CD4-positive, alpha-beta memory T cell (primary cell): ENCODE results near the gene MACROD2. TPM values are rescaled to one million over a fixed set of nuclear protein-coding genes. Genes with fewer than 3 reads are reported as not detected.

Experiments
- CTCF ChIA-PET: fragments of 350-600 bp; sonication (Branson Sonifier 250); formaldehyde crosslinking; loops from one replicate; lab custom pipeline; 2021; ENCODE audit warnings: inconsistent platforms; ENCODE audit not compliant: partially characterized antibody; lab: Charles Lee
- POLR2A ChIA-PET: fragments of 350-600 bp; sonication (Branson Sonifier 250); formaldehyde crosslinking; loops from one replicate; lab custom pipeline; 2021; ENCODE audit not compliant: partially characterized antibody; lab: Charles Lee
- DNase-seq, 5 donors: peaks; one replicate each; pipeline versions ENCODE4 v3.0.0 to v3.0.0-alpha.2; 2020 to 2022; ENCODE audit warnings: mixed read lengths in 1 of 5
- H3K27ac ChIP-seq: one replicate; pipeline ENCODE4 v1.7.0; 2013; ENCODE audit warnings: low read depth, low read length
- H3K27me3 ChIP-seq: 2 replicates; pipeline ENCODE4 v1.7.0; 2013; ENCODE audit warnings: mild to moderate bottlenecking, low read length, moderate library complexity; ENCODE audit not compliant: insufficient read depth
- H3K36me3 ChIP-seq: 2 replicates; pipeline ENCODE4 v1.7.0; 2013; ENCODE audit warnings: mild to moderate bottlenecking, low read length, moderate library complexity; ENCODE audit not compliant: insufficient read depth
- H3K4me1 ChIP-seq: 2 replicates; pipeline ENCODE4 v1.7.0; 2013; ENCODE audit warnings: mild to moderate bottlenecking, low read length, moderate library complexity; ENCODE audit not compliant: insufficient read depth
- H3K4me3 ChIP-seq, 2 donors: one replicate each; pipeline ENCODE4 v1.7.0; 2013; ENCODE audit warnings: low read length in 2 of 2, mild to moderate bottlenecking in 1 of 2
- H3K9me3 ChIP-seq, 2 donors: one replicate each; pipeline ENCODE4 v1.7.0; 2013; ENCODE audit warnings: low read length in 2 of 2, control low read depth in 1 of 2; ENCODE audit not compliant: control insufficient read depth in 1 of 2
- H3K27ac Mint-ChIP-seq, 7 donors: one replicate each; pipeline ENCODE4 v1.8.0; 2020 to 2021; ENCODE audit warnings: mixed read lengths in 7 of 7, mild to moderate bottlenecking in 6 of 7, inconsistent platforms in 3 of 7, moderate library complexity in 3 of 7
- H3K27me3 Mint-ChIP-seq, 2 donors: one replicate each; pipeline ENCODE4 v1.8.0; 2020 to 2021; ENCODE audit warnings: mixed read lengths in 2 of 2
- H3K36me3 Mint-ChIP-seq, 2 donors: one replicate each; pipeline ENCODE4 v1.8.0; 2020 to 2021; ENCODE audit warnings: mixed read lengths in 2 of 2, inconsistent platforms in 1 of 2, mild to moderate bottlenecking in 1 of 2
- H3K4me1 Mint-ChIP-seq, 4 donors: one replicate each; pipeline ENCODE4 v1.8.0; 2020 to 2021; ENCODE audit warnings: mixed read lengths in 4 of 4, mild to moderate bottlenecking in 1 of 4
- H3K4me3 Mint-ChIP-seq, 8 donors: one replicate each; pipeline ENCODE4 v1.8.0; 2020 to 2021; ENCODE audit warnings: mixed read lengths in 8 of 8, mild to moderate bottlenecking in 7 of 8, moderate library complexity in 6 of 8, inconsistent platforms in 3 of 8
- H3K9me3 Mint-ChIP-seq, 8 donors: one replicate each; pipeline ENCODE4 v1.8.0; 2020 to 2021; ENCODE audit warnings: mixed read lengths in 8 of 8, mild to moderate bottlenecking in 5 of 8, inconsistent platforms in 3 of 8, moderate library complexity in 1 of 8
- intact Hi-C: fragments of 100-400 bp; cut with micrococcal nuclease; formaldehyde crosslinking; loops from one replicate; pipeline ENCODE4 v1.15.1; 2023
- polyA plus RNA-seq, 2 donors: library from polyadenylated mRNA; unstranded; fragments of 300-500 nt; fragmentation: Illumina TruSeq; gene quantifications; one replicate each; pipeline ENCODE4 v1.2.3, GENCODE V29; 2021
- total RNA-seq, 2 experiments: library from RNA; stranded (reverse); gene quantifications; one replicate each; pipeline ENCODE4 v1.2.3, GENCODE V29; 2021

MACROD2 gene
- total and polyA plus RNA-seq, 4 experiments from 2014 or later: not detected

DNA sequence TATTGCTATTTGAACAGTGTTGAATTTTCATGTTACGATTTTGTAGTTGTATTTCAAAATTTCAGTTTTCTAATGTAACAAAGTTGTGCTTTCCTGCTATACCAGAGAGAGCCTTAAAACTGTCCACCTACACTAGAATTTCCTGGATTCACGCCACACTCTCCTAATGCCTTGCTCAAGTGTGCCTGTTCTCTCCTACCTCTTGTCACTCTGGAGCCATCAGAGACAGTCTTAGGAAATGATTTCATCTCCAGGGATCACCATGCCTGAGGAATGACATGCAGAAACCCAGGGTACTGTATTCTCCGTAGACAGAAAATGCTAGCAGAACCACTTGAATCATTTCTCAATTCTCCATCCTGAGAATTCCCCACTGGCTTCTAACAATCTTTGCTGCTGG, 1910.3 kb downstream of the MACROD2 start:
- POLR2A ChIA-PET: no interaction called here
- Mint-ChIP-seq H3K36me3 (no peaks in the 10 kb centered on the region), H3K4me1 (no peaks in the 10 kb centered on the region), H3K27me3 (peaks cover 0 to 1% of the 10 kb centered on the region in 2 donors), H3K27ac (no peak overlapping the region), H3K4me3 (no peak overlapping the region), H3K9me3 (peaks cover 2 to 19% (median 9%) of the 10 kb centered on the region in 8 donors)
- CTCF ChIA-PET: no interaction called here
- H3K9me3 ChIP-seq: peaks cover 0 to 3% of the 10 kb centered on the region in 2 donors
- intact Hi-C loops: no loop called here
- H3K4me1 ChIP-seq: no peaks in the 10 kb centered on the region
- H3K27me3 ChIP-seq: no peaks in the 10 kb centered on the region
- no peak overlapping the region for H3K27ac ChIP-seq
- DNase-seq: no peak
- H3K4me3 ChIP-seq: no peak overlapping the region
- no peaks in the 10 kb centered on the region for H3K36me3 ChIP-seq

DNA sequence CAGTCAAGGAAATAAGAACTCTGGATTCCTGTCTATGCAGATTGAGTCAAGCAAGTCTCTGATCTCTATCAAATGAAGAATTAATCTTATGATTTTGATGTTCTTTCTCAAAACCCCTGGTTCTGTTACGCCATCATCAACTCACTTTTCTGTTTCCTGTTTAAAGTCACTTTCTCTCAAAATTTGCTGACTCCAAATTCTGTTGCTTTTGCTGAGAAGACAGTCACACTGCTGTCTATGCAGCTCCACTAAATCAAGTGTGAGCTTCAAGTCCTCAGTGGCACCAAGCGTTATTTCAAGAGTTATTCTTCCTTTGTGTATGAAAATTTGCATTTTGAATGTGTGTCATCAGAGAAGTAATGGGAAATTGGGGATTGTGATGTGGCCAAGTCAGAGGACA, 1914.7 kb downstream of the MACROD2 start:
- DNase-seq: no peak
- no peaks in the 10 kb centered on the region for H3K27me3 ChIP-seq
- no peak overlapping the region for H3K4me3 ChIP-seq
- Mint-ChIP-seq H3K4me1 (no peaks in the 10 kb centered on the region), H3K36me3 (no peaks in the 10 kb centered on the region), H3K27ac (no peak overlapping the region), H3K4me3 (no peak overlapping the region), H3K27me3 (no peaks in the 10 kb centered on the region), H3K9me3 (peaks cover 0 to 10% (median 7%) of the 10 kb centered on the region in 8 donors)
- H3K4me1 ChIP-seq: no peaks in the 10 kb centered on the region
- no peaks in the 10 kb centered on the region for H3K9me3 ChIP-seq
- no peaks in the 10 kb centered on the region for H3K36me3 ChIP-seq
- POLR2A ChIA-PET: no interaction called here
- intact Hi-C loops: no loop called here
- no peak overlapping the region for H3K27ac ChIP-seq
- CTCF ChIA-PET: no interaction called here

DNA sequence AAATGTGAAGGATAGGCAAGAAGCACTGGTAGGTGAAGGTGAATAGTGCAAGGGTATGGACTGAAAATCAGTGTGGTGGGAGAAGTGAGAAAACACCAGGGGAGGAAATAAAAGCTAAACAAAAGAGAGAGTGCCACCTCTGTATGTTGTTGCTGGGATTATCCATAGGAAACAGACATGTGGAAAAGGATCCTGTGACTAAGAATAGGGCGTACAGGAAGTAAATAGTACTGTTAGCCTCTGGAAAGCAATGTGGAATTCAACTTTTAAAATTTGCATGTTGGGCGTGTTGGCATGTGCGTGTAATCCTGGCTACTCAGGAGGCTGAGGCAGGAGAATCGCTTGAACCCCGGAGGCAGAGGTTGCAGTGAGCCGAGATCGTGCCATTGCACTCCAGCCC, 1916.3 kb downstream of the MACROD2 start:
- Mint-ChIP-seq H3K36me3 (no peaks in the 10 kb centered on the region), H3K9me3 (peaks cover 0 to 10% (median 5%) of the 10 kb centered on the region in 8 donors), H3K4me1 (no peaks in the 10 kb centered on the region), H3K4me3 (no peak overlapping the region), H3K27me3 (no peaks in the 10 kb centered on the region), H3K27ac (no peak overlapping the region)
- Histone ChIP-seq H3K4me3 (no peak overlapping the region), H3K4me1 (no peaks in the 10 kb centered on the region), H3K27ac (no peak overlapping the region), H3K9me3 (no peaks in the 10 kb centered on the region), H3K27me3 (no peaks in the 10 kb centered on the region), H3K36me3 (no peaks in the 10 kb centered on the region)
- intact Hi-C loops: no loop called here
- CTCF ChIA-PET: no interaction called here
- DNase-seq: no peak
- POLR2A ChIA-PET: no interaction called here

DNA sequence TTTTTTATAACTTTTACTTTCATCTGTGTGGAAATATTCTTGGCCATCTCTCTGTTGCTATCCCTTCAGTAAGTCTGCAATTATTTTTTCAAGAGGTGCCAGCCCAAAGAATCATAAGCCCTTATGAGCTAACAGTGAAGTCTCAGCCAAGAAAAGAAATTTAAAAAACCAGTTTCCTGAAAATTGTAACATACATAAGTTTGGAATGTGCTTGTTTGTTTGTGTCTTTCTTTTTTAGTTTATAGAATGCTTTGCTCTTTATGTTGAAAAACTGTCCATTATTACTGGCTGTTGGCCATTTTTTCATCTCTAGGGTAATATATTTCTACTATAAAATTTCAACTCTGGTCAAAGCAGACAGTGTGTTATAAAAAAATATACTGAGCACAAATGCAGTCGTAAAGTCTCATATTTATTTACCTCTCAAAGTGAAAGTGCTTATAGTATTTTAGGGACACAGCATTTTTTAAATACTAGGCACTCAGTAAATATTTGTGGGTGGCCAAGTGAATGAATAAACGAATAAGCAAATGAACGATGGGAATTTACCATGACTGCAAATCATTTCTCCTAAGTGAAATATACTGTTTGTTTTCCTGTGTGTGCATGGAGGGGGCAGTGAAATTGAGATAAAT, 1918.2 kb downstream of the MACROD2 start:
- Mint-ChIP-seq H3K27me3 (no peaks in the 10 kb centered on the region), H3K36me3 (no peaks in the 10 kb centered on the region), H3K9me3 (peaks cover 0 to 8% (median 4%) of the 10 kb centered on the region in 8 donors), H3K4me1 (no peaks in the 10 kb centered on the region), H3K4me3 (no peak overlapping the region), H3K27ac (no peak overlapping the region)
- Histone ChIP-seq H3K36me3 (no peaks in the 10 kb centered on the region), H3K4me1 (no peaks in the 10 kb centered on the region), H3K9me3 (no peaks in the 10 kb centered on the region), H3K27me3 (no peaks in the 10 kb centered on the region), H3K27ac (no peak overlapping the region), H3K4me3 (no peak overlapping the region)
- intact Hi-C loops: no loop called here
- CTCF ChIA-PET: no interaction called here
- POLR2A ChIA-PET: no interaction called here
- DNase-seq: no peak

DNA sequence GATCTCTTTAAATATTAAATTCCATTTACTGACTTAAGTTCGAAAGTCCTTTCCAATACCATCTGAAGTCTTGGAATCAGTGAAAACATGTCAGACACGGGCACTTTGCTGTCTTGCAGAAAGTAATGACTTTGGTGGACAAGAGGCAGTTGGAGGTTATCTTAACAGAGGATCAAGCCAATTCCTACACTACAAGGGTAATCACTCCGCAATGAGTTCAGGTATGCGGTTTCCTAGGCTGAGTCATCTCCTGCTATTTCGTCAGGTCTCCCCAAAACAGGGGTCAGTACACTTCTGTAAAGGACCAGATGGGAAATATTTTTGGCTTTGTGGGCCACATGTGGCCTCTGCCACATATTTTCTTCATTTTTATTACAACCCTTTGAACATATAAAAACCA, 1921.3 kb downstream of the MACROD2 start:
- DNase-seq: no peak
- H3K27ac ChIP-seq: no peak overlapping the region
- ChIA-PET POLR2A (no interaction called here), CTCF (no interaction called here)
- no peaks in the 10 kb centered on the region for H3K4me1 ChIP-seq
- intact Hi-C loops: no loop called here
- Mint-ChIP-seq H3K9me3 (peaks cover 0 to 6% (median 1%) of the 10 kb centered on the region in 8 donors), H3K27me3 (no peaks in the 10 kb centered on the region), H3K36me3 (no peaks in the 10 kb centered on the region), H3K4me3 (no peak overlapping the region), H3K27ac (no peak overlapping the region), H3K4me1 (no peaks in the 10 kb centered on the region)
- H3K9me3 ChIP-seq: no peaks in the 10 kb centered on the region
- no peaks in the 10 kb centered on the region for H3K36me3 ChIP-seq
- H3K4me3 ChIP-seq: no peak overlapping the region
- H3K27me3 ChIP-seq: no peaks in the 10 kb centered on the region

DNA sequence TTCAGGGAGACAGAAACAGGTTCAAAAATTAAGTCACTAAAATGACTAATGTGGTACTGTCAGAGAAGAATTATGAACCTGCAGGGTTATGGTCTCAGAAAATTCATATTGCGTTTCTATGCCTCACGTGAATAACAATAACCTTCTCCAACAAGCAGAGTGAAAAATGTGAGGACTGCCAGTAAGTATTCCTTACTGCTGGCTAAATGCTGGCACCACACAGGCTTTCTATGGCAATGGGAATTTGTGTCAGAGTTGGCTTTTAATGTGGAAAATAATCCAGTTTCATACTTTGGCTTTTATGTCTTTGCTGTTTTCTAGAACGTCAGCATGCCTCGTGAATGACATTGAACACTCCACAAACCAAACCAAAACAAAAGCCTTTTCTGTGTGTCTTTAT, 1922.0 kb downstream of the MACROD2 start:
- Histone ChIP-seq H3K9me3 (no peaks in the 10 kb centered on the region), H3K4me3 (no peak overlapping the region), H3K4me1 (no peaks in the 10 kb centered on the region), H3K27ac (no peak overlapping the region), H3K36me3 (no peaks in the 10 kb centered on the region), H3K27me3 (no peaks in the 10 kb centered on the region)
- H3K4me3 Mint-ChIP-seq: no peak overlapping the region
- no peaks in the 10 kb centered on the region for H3K36me3 Mint-ChIP-seq
- no peak overlapping the region for H3K27ac Mint-ChIP-seq
- intact Hi-C loops: no loop called here
- ChIA-PET CTCF (no interaction called here), POLR2A (no interaction called here)
- no peaks in the 10 kb centered on the region for H3K4me1 Mint-ChIP-seq
- H3K9me3 Mint-ChIP-seq: peaks cover 0 to 6% (median 1%) of the 10 kb centered on the region in 8 donors
- DNase-seq: no peak
- no peaks in the 10 kb centered on the region for H3K27me3 Mint-ChIP-seq

DNA sequence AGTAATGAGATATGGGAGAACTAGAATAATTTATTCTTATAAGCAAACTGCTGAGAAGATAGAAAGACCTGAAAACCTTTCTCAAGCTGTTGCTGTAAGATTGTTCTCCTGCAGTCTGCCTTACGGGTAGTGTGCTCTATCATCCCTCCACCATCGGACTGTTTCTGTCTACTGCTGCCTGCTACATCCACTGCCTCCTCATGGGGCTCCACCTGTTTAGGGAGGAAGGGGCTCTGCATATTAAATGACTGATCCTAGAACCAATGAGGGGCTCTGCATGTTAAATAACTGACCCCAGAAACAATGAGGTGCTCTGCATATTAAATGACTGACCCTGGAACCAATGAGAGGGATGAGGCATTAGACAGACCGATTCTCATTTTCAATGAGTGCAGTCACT, 1923.3 kb downstream of the MACROD2 start:
- Mint-ChIP-seq H3K4me1 (no peaks in the 10 kb centered on the region), H3K27me3 (no peaks in the 10 kb centered on the region), H3K9me3 (peaks cover 0 to 6% (median 1%) of the 10 kb centered on the region in 8 donors), H3K27ac (no peak overlapping the region), H3K4me3 (no peak overlapping the region), H3K36me3 (no peaks in the 10 kb centered on the region)
- DNase-seq: no peak
- Histone ChIP-seq H3K36me3 (no peaks in the 10 kb centered on the region), H3K27ac (no peak overlapping the region), H3K4me1 (no peaks in the 10 kb centered on the region), H3K9me3 (no peaks in the 10 kb centered on the region), H3K27me3 (no peaks in the 10 kb centered on the region), H3K4me3 (no peak overlapping the region)
- intact Hi-C loops: no loop called here
- CTCF ChIA-PET: no interaction called here
- POLR2A ChIA-PET: no interaction called here

DNA sequence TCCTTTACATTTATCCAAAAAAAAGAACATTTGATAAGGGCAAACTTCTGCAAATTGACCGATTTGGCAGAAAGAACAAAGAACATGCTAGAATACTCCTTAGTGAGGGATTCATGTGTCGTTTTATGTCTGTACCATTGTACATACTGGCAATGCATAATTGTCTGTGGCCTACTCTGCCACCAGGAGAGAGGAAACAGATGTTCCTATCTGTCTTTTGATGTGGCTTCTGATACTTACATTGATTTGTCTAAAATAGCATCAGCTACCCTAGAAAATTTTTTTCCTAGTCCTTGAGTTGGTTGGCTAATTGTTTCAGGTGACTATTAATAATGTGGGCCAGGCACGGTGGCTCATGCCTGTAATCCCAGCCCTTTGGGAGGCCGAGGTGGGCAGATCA, 1923.8 kb downstream of the MACROD2 start:
- no peaks in the 10 kb centered on the region for H3K4me1 ChIP-seq
- Mint-ChIP-seq H3K9me3 (peaks cover 0 to 6% (median 1%) of the 10 kb centered on the region in 8 donors), H3K4me3 (no peak overlapping the region)

More for the DNA sequence above, 1923.8 kb downstream of the MACROD2 start:
- Mint-ChIP-seq H3K27me3 (no peaks in the 10 kb centered on the region), H3K27ac (no peak overlapping the region), H3K36me3 (no peaks in the 10 kb centered on the region), H3K4me1 (no peaks in the 10 kb centered on the region)
- Histone ChIP-seq H3K4me3 (no peak overlapping the region), H3K9me3 (no peaks in the 10 kb centered on the region), H3K36me3 (no peaks in the 10 kb centered on the region), H3K27ac (no peak overlapping the region), H3K27me3 (no peaks in the 10 kb centered on the region)
- intact Hi-C loops: no loop called here
- ChIA-PET POLR2A (no interaction called here), CTCF (no interaction called here)
- DNase-seq: no peak
